NCI-H2227 (cell line): ENCODE measurements around the gene CADM2.
"Not testable (repeated sequence)": the region's sequence is repeated elsewhere in the genome, so short reads cannot be mapped to it uniquely, and the experiment has no call there.

ENCODE experiments used
- DNase-seq: peaks from one replicate; lab custom pipeline; 2025; ENCODE audit not compliant: unreplicated experiment; lab: John Stamatoyannopoulos, UW

Gene CADM2

GRCh38 chr3:85074003-85074402 is 115.2 kb downstream of the CADM2 start:
- no peak for DNase-seq

GRCh38 chr3:85075663-85076062 is 116.9 kb downstream of the CADM2 start:
- DNase-seq: no peak

GRCh38 chr3:85077018-85077417 is 118.2 kb downstream of the CADM2 start:
- no peak for DNase-seq

- DNase-seq: no peak
Observed at GRCh38 chr3:85081191-85081906, 122.6 kb downstream of the CADM2 start.

- DNase-seq: no peak
Observed at GRCh38 chr3:85090495-85090894, 131.7 kb downstream of the CADM2 start.

- no peak for DNase-seq
Observed at GRCh38 chr3:85100316-85100715, 141.5 kb downstream of the CADM2 start.

GRCh38 chr3:85102781-85103180 is 144.0 kb downstream of the CADM2 start:
- no peak for DNase-seq

- no peak for DNase-seq
Observed at GRCh38 chr3:85110393-85110792, 151.6 kb downstream of the CADM2 start.

GRCh38 chr3:85120879-85121278 is 162.1 kb downstream of the CADM2 start:
- DNase-seq: no peak

- DNase-seq: not testable (repeated sequence)
Observed at GRCh38 chr3:85132864-85133263, 174.1 kb downstream of the CADM2 start.

GRCh38 chr3:85133691-85134420 is 175.1 kb downstream of the CADM2 start:
- DNase-seq: not testable (repeated sequence)

- no peak for DNase-seq
Observed at GRCh38 chr3:85142626-85143025, 183.8 kb downstream of the CADM2 start.

- no peak for DNase-seq
Observed at GRCh38 chr3:85148036-85148435, 189.2 kb downstream of the CADM2 start.

GRCh38 chr3:85151555-85151954 is 192.8 kb downstream of the CADM2 start:
- DNase-seq: no peak

GRCh38 chr3:85153279-85153678 is 194.5 kb downstream of the CADM2 start:
- DNase-seq: not testable (repeated sequence)

GRCh38 chr3:85159376-85159775 is 200.6 kb downstream of the CADM2 start:
- DNase-seq: no peak

- DNase-seq: no peak
Observed at GRCh38 chr3:85161544-85161943, 202.8 kb downstream of the CADM2 start.

- DNase-seq: no peak
Observed at GRCh38 chr3:85162905-85163304, 204.1 kb downstream of the CADM2 start.

- DNase-seq: no peak
Observed at GRCh38 chr3:85164436-85164835, 205.6 kb downstream of the CADM2 start.

- DNase-seq: no peak
Observed at GRCh38 chr3:85167576-85167975, 208.8 kb downstream of the CADM2 start.

GRCh38 chr3:85170646-85171045 is 211.9 kb downstream of the CADM2 start:
- DNase-seq: no peak

GRCh38 chr3:85171976-85172375 is 213.2 kb downstream of the CADM2 start:
- DNase-seq: no peak

- DNase-seq: no peak
Observed at GRCh38 chr3:85176799-85177198, 218.0 kb downstream of the CADM2 start.
